T-helper 9 cell (primary cell): ENCODE results near the gene RPRD1B.

Experiments used
- DNase-seq: peaks from one replicate; pipeline ENCODE4 v3.0.0-alpha.2; 2020

The RPRD1B gene

GRCh38 chr20:38108986-38109541, 75.5 kb downstream of the RPRD1B start:
- DNase-seq = no peak

- DNase-seq = no peak
Observed at GRCh38 chr20:38109591-38110524, 76.3 kb downstream of the RPRD1B start.

GRCh38 chr20:38110525-38111178, 77.1 kb downstream of the RPRD1B start:
- DNase-seq = no peak

- no peak for DNase-seq
Observed at GRCh38 chr20:38111366-38112232, 78.1 kb downstream of the RPRD1B start.

GRCh38 chr20:38112261-38112929, 78.8 kb downstream of the RPRD1B start:
- DNase-seq = no peak

- no peak for DNase-seq
Observed at GRCh38 chr20:38112930-38113294, 79.4 kb downstream of the RPRD1B start.

- no peak for DNase-seq
Observed at GRCh38 chr20:38113401-38114325, 80.1 kb downstream of the RPRD1B start.

GRCh38 chr20:38114353-38114791, 80.8 kb downstream of the RPRD1B start:
- DNase-seq = no peak

GRCh38 chr20:38115205-38115604, 81.7 kb downstream of the RPRD1B start:
- no peak for DNase-seq

- no peak for DNase-seq
Observed at GRCh38 chr20:38115896-38116295, 82.3 kb downstream of the RPRD1B start.

GRCh38 chr20:38116409-38117165, 83.0 kb downstream of the RPRD1B start:
- DNase-seq = no peak

- no peak for DNase-seq
Observed at GRCh38 chr20:38117205-38117604, 83.7 kb downstream of the RPRD1B start.

- DNase-seq = no peak
Observed at GRCh38 chr20:38117635-38118034, 84.1 kb downstream of the RPRD1B start.

GRCh38 chr20:38119446-38119845, 85.9 kb downstream of the RPRD1B start:
- no peak for DNase-seq

- no peak for DNase-seq
Observed at GRCh38 chr20:38120625-38120988, 87.1 kb downstream of the RPRD1B start.

GRCh38 chr20:38121741-38122140, 88.2 kb downstream of the RPRD1B start:
- no peak for DNase-seq

GRCh38 chr20:38123021-38123587, 89.6 kb downstream of the RPRD1B start:
- DNase-seq = no peak

- no peak for DNase-seq
Observed at GRCh38 chr20:38125157-38126056, 91.9 kb downstream of the RPRD1B start.
